ENCODE measurements around the gene ST7. TPM values are rescaled to one million over a fixed set of nuclear protein-coding genes. Genes with fewer than 3 reads are reported as not detected.

Gene ST7
- polyA plus RNA-seq, 1 donor (not counting 4 experiments of a cell fraction or from before 2014, with no cell fraction given): 16.9 TPM

GRCh38 chr7:117021986-117022385 lies 68.7 kb downstream of the ST7 start:
- no peak for DNase-seq (ENCODE audit: low read depth, low spot score)
- Histone ChIP-seq H3K4me3 (ENCODE audit: control insufficient read depth in 2 of 3, extremely low read depth in 1 of 3, insufficient read depth in 2 of 3, low read depth in 1 of 3, low read length in 3 of 3) (no peak overlapping the region), H3K79me2 (ENCODE audit: control insufficient read depth, insufficient read depth, low read length) (peaks cover 2% of the 10 kb centered on the region), H3K4me1 (ENCODE audit: control insufficient read depth, extremely low read depth, insufficient read depth, low read length) (peaks cover 29% of the 10 kb centered on the region), H2AFZ (ENCODE audit: control insufficient read depth, low read length) (no peak overlapping the region), H3K27me3 (ENCODE audit: control insufficient read depth, extremely low read depth, insufficient read depth, low read length) (no peaks in the 10 kb centered on the region), H4K20me1 (ENCODE audit: control insufficient read depth, extremely low read depth, insufficient read depth, low read length) (no peaks in the 10 kb centered on the region), H3K9me3 (ENCODE audit: control insufficient read depth, low read depth, low read length) (no peaks in the 10 kb centered on the region), H3K36me3 (ENCODE audit: control insufficient read depth in 2 of 2, extremely low read depth in 1 of 2, insufficient read depth in 2 of 2, low read length in 2 of 2) (no peaks in the 10 kb centered on the region), H3K9ac (ENCODE audit: control insufficient read depth, extremely low read depth, insufficient read depth, low read length) (no peak overlapping the region), H3K4me2 (ENCODE audit: control insufficient read depth, extremely low read depth, insufficient read depth, low read depth, low read length) (no peak overlapping the region), H3K27ac (ENCODE audit: control insufficient read depth, insufficient read depth, low read length) (no peak overlapping the region), H3K9me1 (ENCODE audit: control insufficient read depth, extremely low read depth, insufficient read depth, low read length) (no peaks in the 10 kb centered on the region)
- TF ChIP-seq EZH2 (IDR thresholded peaks at IDR 0.05; ENCODE audit: low read length) (no peak), CTCF (optimal IDR thresholded peaks at IDR 0.05 in 1 of 3, IDR thresholded peaks at IDR 0.05 in 1 of 3, conservative IDR thresholded peaks at IDR 0.05 in 1 of 3; ENCODE audit: extremely low read depth in 1 of 3, insufficient read depth in 2 of 3, low read length in 3 of 3) (no peak)
- dilution Hi-C loops (cut with MboI; ENCODE audit: extremely low pct_ligation_motif_present, low sequenced_read_pairs): no loop called here
- no peak for FAIRE-seq

- dilution Hi-C loops (cut with MboI; ENCODE audit: extremely low pct_ligation_motif_present, low sequenced_read_pairs): no loop called here
- Histone ChIP-seq H3K79me2 (ENCODE audit: control insufficient read depth, insufficient read depth, low read length) (peaks cover 3% of the 10 kb centered on the region), H3K27ac (ENCODE audit: control insufficient read depth, insufficient read depth, low read length) (no peak overlapping the region), H3K4me2 (ENCODE audit: control insufficient read depth, extremely low read depth, insufficient read depth, low read depth, low read length) (no peak overlapping the region), H4K20me1 (ENCODE audit: control insufficient read depth, extremely low read depth, insufficient read depth, low read length) (no peaks in the 10 kb centered on the region), H3K36me3 (ENCODE audit: control insufficient read depth in 2 of 2, extremely low read depth in 1 of 2, insufficient read depth in 2 of 2, low read length in 2 of 2) (no peaks in the 10 kb centered on the region), H3K4me3 (ENCODE audit: control insufficient read depth in 2 of 3, extremely low read depth in 1 of 3, insufficient read depth in 2 of 3, low read depth in 1 of 3, low read length in 3 of 3) (no peak overlapping the region), H3K9me3 (ENCODE audit: control insufficient read depth, low read depth, low read length) (no peaks in the 10 kb centered on the region), H3K27me3 (ENCODE audit: control insufficient read depth, extremely low read depth, insufficient read depth, low read length) (no peaks in the 10 kb centered on the region), H3K9ac (ENCODE audit: control insufficient read depth, extremely low read depth, insufficient read depth, low read length) (no peak overlapping the region), H3K4me1 (ENCODE audit: control insufficient read depth, extremely low read depth, insufficient read depth, low read length) (peaks cover 21% of the 10 kb centered on the region), H3K9me1 (ENCODE audit: control insufficient read depth, extremely low read depth, insufficient read depth, low read length) (no peaks in the 10 kb centered on the region), H2AFZ (ENCODE audit: control insufficient read depth, low read length) (no peak overlapping the region)
- FAIRE-seq (no peak), DNase-seq (ENCODE audit: low read depth, low spot score) (no peak)
- TF ChIP-seq CTCF (optimal IDR thresholded peaks at IDR 0.05 in 1 of 3, IDR thresholded peaks at IDR 0.05 in 1 of 3, conservative IDR thresholded peaks at IDR 0.05 in 1 of 3; ENCODE audit: extremely low read depth in 1 of 3, insufficient read depth in 2 of 3, low read length in 3 of 3) (no peak), EZH2 (IDR thresholded peaks at IDR 0.05; ENCODE audit: low read length) (no peak)
Measured at GRCh38 chr7:117023325-117023854, 70.1 kb downstream of the ST7 start.
